ENCODE data around the gene RASA3.

Gene RASA3

DNA sequence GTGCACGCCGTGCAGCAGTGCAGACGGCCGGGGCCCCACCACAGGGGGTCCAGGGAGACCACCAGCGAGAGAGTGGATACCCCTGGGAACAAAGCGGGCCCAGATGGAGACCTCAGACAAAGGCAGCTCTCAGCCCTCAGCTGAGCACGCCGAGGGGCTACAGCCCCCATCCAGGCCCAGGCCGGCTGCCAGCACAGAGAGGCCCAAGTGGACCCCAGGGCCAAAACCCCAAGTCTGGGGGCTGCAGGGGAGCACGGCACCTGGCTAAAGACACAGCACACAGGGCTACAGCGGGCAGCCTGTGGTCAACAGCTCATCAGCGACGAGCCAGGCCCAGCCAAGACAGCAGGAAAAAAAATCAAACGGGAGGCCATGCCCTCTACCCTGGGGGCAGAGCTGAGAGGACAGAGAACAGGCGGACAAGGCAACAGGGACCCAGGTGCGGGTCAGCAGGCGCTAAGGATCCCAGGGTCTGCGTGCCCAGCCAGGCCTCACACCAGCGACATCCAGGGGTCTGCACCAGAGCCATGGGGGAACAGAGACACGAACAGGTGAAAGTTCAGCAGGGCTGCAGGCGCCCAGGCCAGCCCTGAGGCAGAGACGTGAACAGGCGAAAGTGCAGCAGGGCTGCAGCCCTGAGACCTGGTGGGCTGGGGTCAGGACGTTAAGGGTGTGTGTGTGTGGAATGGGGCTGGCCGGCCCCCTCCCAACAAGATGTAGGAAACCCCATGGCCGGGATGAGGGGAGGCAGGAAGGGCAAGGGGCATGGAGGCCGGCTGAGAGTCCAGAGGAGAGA lies 34.3 kb downstream of the RASA3 start:
- peak; percentile 18 for DNase-seq

GRCh38 chr13:114097212-114097892 lies 35.1 kb downstream of the RASA3 start:
- DNase-seq: peak; percentile 21

DNA sequence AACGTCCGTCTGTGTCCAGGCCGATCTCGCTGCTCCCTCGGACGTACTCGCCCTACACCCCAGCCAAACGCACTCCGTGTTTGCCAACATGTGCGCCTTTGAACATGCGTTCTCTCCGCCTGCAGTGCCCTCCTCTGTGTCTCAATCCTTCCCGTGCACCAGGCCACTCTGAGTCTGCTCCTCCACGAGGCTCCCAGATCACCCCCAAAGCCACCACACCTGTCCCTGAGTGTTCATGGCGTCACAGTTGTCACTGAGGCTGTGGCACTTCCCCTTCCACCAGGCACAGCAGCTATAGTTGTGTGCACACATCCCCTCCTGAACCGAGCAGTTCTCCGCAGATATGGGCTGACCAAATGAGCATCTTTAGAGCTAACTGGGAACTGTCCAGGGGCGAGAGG lies 35.6 kb downstream of the RASA3 start:
- peak; percentile 17 for DNase-seq

GRCh38 chr13:114096031-114096485 lies 36.4 kb downstream of the RASA3 start:
- peak; percentile 16 for DNase-seq

DNA sequence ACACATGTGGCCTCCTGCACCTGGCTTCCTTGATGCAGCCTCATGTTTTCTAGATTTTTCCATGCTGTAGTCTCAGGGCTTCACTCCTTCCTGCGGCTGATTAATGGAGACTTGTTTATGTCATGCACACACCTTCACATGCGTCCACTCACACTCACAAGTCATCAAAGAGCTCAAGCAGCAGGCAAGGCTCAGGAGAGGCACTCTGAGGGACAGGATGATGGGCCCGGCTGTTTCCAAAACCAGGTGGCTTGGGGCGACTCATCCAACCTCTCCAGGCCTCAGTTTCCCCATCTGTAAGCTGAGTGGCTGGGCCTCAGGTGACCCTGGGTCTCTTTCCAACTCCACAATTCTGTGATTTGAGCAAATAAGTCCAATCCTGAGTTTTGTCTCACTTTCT lies 36.9 kb downstream of the RASA3 start:
- peak; percentile 17 for DNase-seq

DNA sequence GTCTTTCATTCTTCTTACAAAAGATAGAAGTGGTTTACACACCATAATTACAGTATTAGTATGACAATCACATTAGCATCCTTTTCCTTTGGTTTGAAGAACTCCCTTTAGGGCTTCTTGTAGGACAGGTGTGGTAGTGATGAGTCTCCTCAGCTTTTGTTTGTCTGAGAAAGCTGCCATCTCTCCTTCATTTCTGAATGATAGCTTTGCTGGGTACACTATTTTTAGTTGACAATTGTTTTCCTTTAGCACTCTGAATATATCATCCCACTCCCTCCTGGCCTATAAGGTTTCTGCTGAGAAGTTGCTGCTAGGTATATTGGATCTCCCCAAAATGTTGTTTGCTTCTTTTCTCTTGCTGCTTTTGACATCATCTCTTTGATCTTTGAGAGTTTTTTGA lies 39.3 kb downstream of the RASA3 start:
- DNase-seq: no peak

DNA sequence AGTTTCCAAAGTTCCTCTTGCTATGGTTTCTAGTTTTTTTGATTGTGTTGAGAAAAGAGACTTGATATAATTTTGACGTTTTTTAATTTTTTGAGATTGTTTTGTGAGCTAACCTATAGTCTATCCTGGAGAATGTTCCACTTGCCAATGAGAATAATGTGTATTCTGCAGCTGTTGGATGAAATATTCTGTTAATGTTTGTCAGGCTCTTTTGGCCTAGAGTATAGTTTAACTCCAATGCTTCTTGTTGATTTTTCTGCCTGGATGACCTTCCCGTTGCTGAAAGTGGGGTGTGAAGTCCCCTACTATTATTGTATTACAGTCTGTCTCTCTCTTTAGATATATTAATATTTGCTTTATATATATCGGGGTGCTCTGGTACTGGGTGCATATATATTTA lies 40.0 kb downstream of the RASA3 start:
- DNase-seq: no peak

DNA sequence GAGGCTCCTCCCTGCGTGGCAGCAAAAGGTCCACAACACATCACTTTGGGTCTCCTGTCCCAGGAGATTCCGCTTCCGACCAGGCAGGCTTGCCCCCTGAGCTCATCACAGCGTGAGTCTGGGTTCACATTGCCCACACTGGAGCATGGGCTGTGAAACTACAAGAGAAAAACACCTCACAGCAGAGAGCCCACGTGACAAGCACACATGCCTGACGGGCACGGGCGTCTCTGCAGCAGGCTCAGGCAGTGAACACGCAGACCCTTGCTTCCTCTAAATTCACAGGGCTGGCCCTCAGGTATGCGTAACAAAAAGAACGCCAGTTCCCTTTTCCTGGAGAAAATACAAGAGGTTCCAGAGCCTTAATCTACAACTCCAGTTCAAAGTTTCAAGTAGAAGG lies 41.9 kb downstream of the RASA3 start:
- peak; percentile 20 for DNase-seq

GRCh38 chr13:114089751-114090400 lies 42.5 kb downstream of the RASA3 start:
- no peak for DNase-seq

DNA sequence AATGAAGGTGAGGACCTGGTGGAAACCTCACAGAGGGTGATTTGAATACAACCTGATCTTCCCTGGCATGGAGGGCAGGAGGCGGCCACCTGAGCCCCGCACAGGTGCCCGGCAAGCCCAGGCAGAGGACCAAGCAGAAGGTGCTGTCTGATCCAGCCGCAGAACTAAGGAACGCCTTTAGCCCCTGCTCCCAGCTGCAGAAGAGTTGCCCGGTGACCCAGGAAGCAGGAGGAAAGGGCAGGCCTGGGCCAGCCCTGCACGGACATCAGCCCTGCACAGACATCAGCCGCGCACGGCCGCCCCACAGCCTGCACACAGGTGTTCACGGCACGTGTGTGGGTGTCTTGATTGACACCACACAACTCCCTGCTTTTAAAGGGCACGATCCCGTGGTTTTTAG lies 43.1 kb downstream of the RASA3 start:
- peak; percentile 18 for DNase-seq

DNA sequence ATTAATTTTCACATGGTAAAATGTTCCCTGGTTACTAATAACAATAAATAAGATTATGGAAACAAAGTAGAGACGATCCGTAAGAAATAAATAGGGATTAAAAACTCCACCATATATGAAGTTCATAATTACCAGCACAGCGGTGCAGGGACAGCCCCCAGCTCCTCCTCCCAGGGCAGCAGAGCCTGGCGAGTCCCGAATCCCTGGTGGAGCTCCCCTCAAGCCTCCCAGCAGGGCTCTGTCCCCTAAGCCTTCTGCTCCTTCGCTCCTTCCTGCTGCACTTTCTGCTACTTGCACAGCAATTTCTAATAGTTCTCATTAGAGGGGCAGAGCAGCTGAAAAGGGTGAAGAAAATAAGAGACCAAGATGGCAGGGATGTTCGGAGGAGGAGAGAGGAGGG lies 43.6 kb downstream of the RASA3 start:
- DNase-seq: no peak

DNA sequence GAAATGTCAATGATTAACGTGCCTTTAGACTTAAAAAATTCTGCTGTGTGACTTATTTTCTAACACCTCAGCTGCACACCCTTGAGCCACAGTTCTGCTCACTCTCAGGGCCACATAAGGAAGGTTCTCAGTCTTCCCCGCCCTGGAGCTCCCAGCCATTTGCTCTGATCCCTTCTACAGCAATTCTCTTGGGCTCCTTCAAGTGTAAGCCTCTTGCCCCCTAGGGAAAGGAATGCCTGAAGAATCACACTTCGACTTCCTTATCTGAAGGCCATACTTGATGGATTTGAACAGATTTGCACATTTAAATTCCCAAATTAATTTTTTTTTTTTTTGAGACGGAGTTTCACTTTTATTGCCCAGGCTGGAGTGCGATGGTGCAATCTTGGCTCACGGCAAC lies 44.2 kb downstream of the RASA3 start:
- DNase-seq: peak; percentile 13

DNA sequence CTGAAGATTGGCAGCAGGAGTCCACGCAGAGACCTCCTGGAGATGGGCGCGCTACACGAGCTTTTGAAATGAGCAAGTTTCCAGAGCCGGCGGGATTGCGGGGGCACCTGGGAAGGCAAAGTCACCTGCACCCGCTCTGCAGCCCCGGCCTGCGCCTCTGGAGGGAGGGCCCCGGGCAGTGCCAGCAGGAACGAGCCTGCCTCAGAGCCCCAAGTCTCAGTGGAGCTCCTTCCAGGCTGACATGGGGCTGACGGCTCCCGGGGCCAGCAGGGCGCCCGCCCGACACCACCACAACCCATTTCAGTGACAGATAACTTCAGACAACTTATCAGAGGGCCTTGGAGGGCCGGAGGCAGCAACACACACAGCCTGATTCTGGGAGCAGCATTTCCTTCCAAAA lies 45.0 kb downstream of the RASA3 start:
- peak; percentile 19 for DNase-seq

GRCh38 chr13:114082849-114083645 lies 49.4 kb downstream of the RASA3 start:
- DNase-seq: peak; percentile 18

DNA sequence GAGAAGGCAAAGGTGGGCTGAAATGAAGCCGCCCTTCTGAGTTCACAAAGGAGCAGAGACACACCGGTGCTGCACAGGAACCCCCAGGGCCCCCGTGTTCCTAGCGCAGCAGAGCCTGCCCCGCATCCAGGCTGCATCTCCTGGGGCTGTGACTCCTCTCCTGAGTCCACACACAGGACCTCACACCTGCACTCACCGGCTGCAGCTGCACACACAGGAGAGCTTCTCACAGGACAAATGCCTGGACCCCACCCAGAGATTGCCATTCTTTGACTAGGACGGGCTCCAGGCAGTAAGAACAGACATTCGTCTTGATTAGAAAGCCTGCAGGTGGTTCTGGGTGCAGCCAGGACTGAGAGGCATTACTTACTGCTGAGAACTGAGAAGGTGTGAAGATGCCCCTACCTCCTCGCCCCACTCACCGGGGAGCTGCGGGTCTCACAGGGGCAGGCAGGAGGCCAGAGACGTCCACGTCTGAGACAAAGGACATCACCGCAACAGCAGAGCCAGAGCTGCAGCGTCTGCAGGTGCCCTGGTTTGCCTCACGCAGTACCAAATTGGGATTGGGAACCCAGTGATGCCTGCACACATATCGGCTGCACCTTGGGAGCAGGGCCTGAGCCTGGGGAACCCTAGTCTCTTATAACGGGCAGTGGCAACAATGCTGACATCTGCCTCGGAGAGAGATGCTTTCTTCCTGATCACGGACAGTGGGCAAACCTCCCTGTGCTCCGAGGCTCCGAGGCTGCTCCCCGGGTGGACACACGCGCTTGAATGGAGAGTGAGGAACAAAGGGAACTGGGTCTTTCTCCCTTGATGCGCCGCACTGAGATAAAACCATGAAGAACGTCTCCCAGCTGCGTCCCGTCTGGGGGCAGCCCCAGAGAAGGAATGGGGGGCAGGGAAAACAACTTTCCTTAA lies 50.4 kb downstream of the RASA3 start:
- peak; percentile 20 for DNase-seq

GRCh38 chr13:114080739-114081561 lies 51.5 kb downstream of the RASA3 start:
- peak; percentile 23 for DNase-seq

- peak; percentile 21 for DNase-seq
These were observed 52.6 kb downstream of the RASA3 start for GRCh38 chr13:114079601-114080536.

GRCh38 chr13:114078461-114079451 lies 53.7 kb downstream of the RASA3 start:
- DNase-seq: peak; percentile 31

All from activated T-cell treated with anti-CD3 and anti-CD28 coated beads, Interleukin-2, amount 50 U/mL, for 1 hour (primary cell).